ENCODE results near the gene TRPM2. TPM values are rescaled to one million over a fixed set of nuclear protein-coding genes. Genes with fewer than 3 reads are reported as not detected.
A peak's percentile ranks its signal among the peaks of the same experiment; 100 is the strongest.

TRPM2 gene
- total and polyA plus RNA-seq, 2 of the 8 experiments (the other 6 are each of a cell fraction or from before 2014, with no cell fraction given), result 0.27 to 0.28 TPM

DNA sequence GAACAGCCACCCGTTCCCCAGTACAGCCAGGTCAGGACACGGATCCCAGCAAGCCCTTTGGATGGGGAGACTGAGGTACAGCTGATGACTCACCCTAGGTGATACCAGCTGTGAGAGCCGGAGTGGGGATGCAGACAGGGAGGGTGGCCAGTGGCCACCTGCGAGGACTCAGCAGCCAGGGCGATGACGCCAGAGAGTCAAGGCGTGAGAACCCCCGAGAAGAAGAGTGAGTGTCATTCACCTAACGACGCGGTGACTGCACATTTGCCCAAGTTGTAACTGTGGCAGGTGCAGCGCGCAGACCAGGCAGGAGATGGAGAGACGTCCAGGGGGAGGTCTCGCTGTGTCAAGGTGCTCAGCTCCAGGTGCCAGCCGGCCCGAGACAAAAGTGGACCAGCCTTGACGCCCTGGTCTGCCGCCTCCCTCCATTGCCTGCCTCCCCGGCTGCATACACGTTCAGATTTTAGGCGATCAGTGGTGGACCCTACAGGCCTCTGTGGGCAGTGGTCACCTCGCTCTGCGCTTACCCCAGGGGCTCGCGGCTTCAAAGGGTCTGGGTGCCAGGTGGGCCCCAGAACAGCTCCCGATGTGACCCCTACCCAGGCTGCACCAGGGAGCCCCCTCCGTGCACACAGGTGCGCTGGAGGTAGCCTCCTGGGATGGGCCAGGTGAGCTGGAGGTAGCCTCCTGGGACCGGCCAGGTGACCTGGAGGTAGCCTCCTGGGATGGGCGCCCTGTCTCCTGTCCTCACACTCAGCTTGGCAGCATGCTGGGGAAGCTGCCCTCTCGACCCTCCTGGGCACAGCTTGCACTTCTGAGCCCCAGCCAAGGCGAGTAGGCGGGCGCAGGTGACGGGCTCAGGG, 113.8 kb downstream of the TRPM2 start:
- Histone ChIP-seq H3K4me3 (ENCODE audit: extremely low read depth in 1 of 4, insufficient read depth in 2 of 4, low read depth in 3 of 4, low read length in 4 of 4) (no peak overlapping the region), H3K27ac (ENCODE audit: low read depth, low read length) (no peak overlapping the region), H2AFZ (ENCODE audit: low read length) (no peak overlapping the region), H3K18ac (ENCODE audit: extremely low read depth, low read length) (no peak overlapping the region), H3K56ac (replicated peaks; ENCODE audit: insufficient read length, low read depth, low read length) (no peak overlapping the region), H4K5ac (ENCODE audit: insufficient read length, low read depth, low read length) (no peak overlapping the region), H2BK12ac (ENCODE audit: low read depth, low read length) (0 out of 2 replicates have a peak overlapping the region, but pooled peaks have one; percentile 60), H3K9me3 (ENCODE audit: insufficient read depth in 2 of 2, low read depth in 1 of 2, low read length in 1 of 2) (no peaks in the 10 kb centered on the region), H4K20me1 (replicated peaks in 1 of 2; ENCODE audit: control insufficient read depth in 1 of 2, insufficient read depth in 2 of 2, low read length in 2 of 2) (peaks cover 0 to 1% of the 10 kb centered on the region in 2 experiments), H3K27me3 (replicated peaks in 1 of 4; ENCODE audit: control insufficient read depth in 3 of 4, extremely low read depth in 1 of 4, insufficient read depth in 3 of 4, low read length in 3 of 4) (no peaks in the 10 kb centered on the region), H3K36me3 (ENCODE audit: control insufficient read depth in 2 of 4, insufficient read depth in 4 of 4, low read length in 3 of 4) (no peaks in the 10 kb centered on the region), H4K91ac (replicated peaks; ENCODE audit: insufficient read length, low read length) (peak overlapping the region; percentile 65), H2AK5ac (ENCODE audit: low read depth, low read length) (no peak overlapping the region), H3K4me1 (replicated peaks in 1 of 4; ENCODE audit: control insufficient read depth in 3 of 4, insufficient read depth in 4 of 4, low read length in 3 of 4) (peaks cover 0 to 2% (median 0%) of the 10 kb centered on the region in 4 experiments; a peak in 2 of 7 replicates), H3K4ac (replicated peaks; ENCODE audit: insufficient read length, low read depth, low read length) (no peak overlapping the region), H2BK20ac (ENCODE audit: low read length) (no peak overlapping the region), H3K79me1 (ENCODE audit: low read depth, low read length) (no peaks in the 10 kb centered on the region), H3K23me2 (ENCODE audit: low read depth, low read length) (no peaks in the 10 kb centered on the region), H3K23ac (ENCODE audit: insufficient read length) (no peak overlapping the region), H3K14ac (ENCODE audit: insufficient read length) (no peak overlapping the region), H3K9ac (replicated peaks in 1 of 4; ENCODE audit: extremely low read depth in 1 of 4, low read depth in 3 of 4, low read length in 3 of 4) (no peak overlapping the region), H3K4me2 (ENCODE audit: insufficient read depth in 1 of 2, low read depth in 2 of 2, low read length in 2 of 2) (no peak overlapping the region), H3K79me2 (ENCODE audit: control insufficient read depth in 1 of 2, insufficient read depth in 2 of 2, low read length in 2 of 2) (no peaks in the 10 kb centered on the region), H2BK120ac (replicated peaks; ENCODE audit: low read depth, low read length) (no peak overlapping the region), H2BK15ac (ENCODE audit: low read length) (0 out of 2 replicates have a peak overlapping the region, but pooled peaks have one; percentile 31), H4K8ac (ENCODE audit: extremely low read depth, insufficient read depth, low read length) (no peak overlapping the region; the same call in 1 of the 2 replicates), H2BK5ac (ENCODE audit: low read depth, low read length) (no peak overlapping the region)
- ChIA-PET POLR2A (ENCODE audit: partially characterized antibody) (no interaction called here), CTCF (ENCODE audit: partially characterized antibody) (interaction anchor here (0.6 to 1.9 kb wide), 5 partner anchors 10 to 25 kb away, joined by 3 to 4 read pairs (median 3); no protein-coding TSS in a partner anchor)
- TF ChIP-seq CEBPB (IDR thresholded peaks at IDR 0.05; ENCODE audit: low read depth, low read length) (no peak), CHD2 (IDR thresholded peaks at IDR 0.05; ENCODE audit: low read length) (no peak), BRCA1 (IDR thresholded peaks at IDR 0.05; ENCODE audit: low read depth, low read length) (no peak)
- FAIRE-seq, result no peak
- no peak for DNase-seq (ENCODE audit: low read depth in 1 of 2, low spot score in 2 of 2)
- WGBS, 2 experiments (ENCODE audit: extremely low coverage in 1 of 2, insufficient coverage in 1 of 2, insufficient read length in 1 of 2, insufficient replicate concordance in 2 of 2, low coverage in 1 of 2, low lambda C conversion rate in 2 of 2, missing lambda C conversion rate in 1 of 2), result 94% methylated on average over 34 of the region's 36 CpGs; no CpG with 5 or more reads in 1 of the 2 experiments

Data from H1 (cell line).